Activated CD4-positive, CD25-positive, alpha-beta regulatory T cell (primary cell): ENCODE results near the gene P4HTM.
A peak's percentile ranks its signal among the peaks of the same experiment; 100 is the strongest.
"Not testable (repeated sequence)": the region's sequence is repeated elsewhere in the genome, so short reads cannot be mapped to it uniquely, and the experiment has no call there.

Experiments
- DNase-seq, 4 experiments: peaks; one replicate each; lab custom pipeline; 2025; lab: John Stamatoyannopoulos, UW

Gene P4HTM

GRCh38 chr3:49008627-49009026 lies 18.6 kb downstream of the P4HTM start:
- not testable (repeated sequence) for DNase-seq

GRCh38 chr3:49009396-49009795 lies 19.4 kb downstream of the P4HTM start:
- no peak for DNase-seq

GRCh38 chr3:49012441-49013017 lies 22.5 kb downstream of the P4HTM start:
- DNase-seq: no peak

GRCh38 chr3:49013113-49013737 lies 23.2 kb downstream of the P4HTM start:
- DNase-seq: no peak

GRCh38 chr3:49013738-49014660 lies 24.0 kb downstream of the P4HTM start:
- DNase-seq: peak in 3 of 4 experiments; percentile 21 to 37 (median 36)

GRCh38 chr3:49015072-49015471 lies 25.0 kb downstream of the P4HTM start:
- DNase-seq: no peak

GRCh38 chr3:49015765-49016164 lies 25.7 kb downstream of the P4HTM start:
- no peak for DNase-seq

- DNase-seq: no peak
Observed at GRCh38 chr3:49016414-49017228, 26.6 kb downstream of the P4HTM start.

GRCh38 chr3:49017229-49017970 lies 27.4 kb downstream of the P4HTM start:
- no peak for DNase-seq

GRCh38 chr3:49017971-49018706 lies 28.1 kb downstream of the P4HTM start, which contains the start of gene DALRD3:
TSS of gene DALRD3 (minus strand) at chr3:49018580. CDS start at chr3:49018564, 16 bp downstream.
- peak in 3 of 4 experiments; percentile 21 to 33 (median 32) for DNase-seq

GRCh38 chr3:49018707-49019006 lies 28.6 kb downstream of the P4HTM start:
- DNase-seq: no peak

GRCh38 chr3:49019941-49020329 lies 29.9 kb downstream of the P4HTM start:
- no peak for DNase-seq

GRCh38 chr3:49020330-49021212 lies 30.5 kb downstream of the P4HTM start:
- no peak for DNase-seq

GRCh38 chr3:49021213-49021812 lies 31.3 kb downstream of the P4HTM start:
- DNase-seq: peak; percentile 96 to 97 (median 97)

- peak; percentile 84 to 87 (median 85) for DNase-seq
Observed at GRCh38 chr3:49021813-49022687, 32.0 kb downstream of the P4HTM start, which contains the start of gene NDUFAF3. TSS of gene NDUFAF3 (plus strand) at chr3:49022121. CDS start at chr3:49022145, 24 bp downstream.

- DNase-seq: no peak
Observed at GRCh38 chr3:49022688-49023171, 32.7 kb downstream of the P4HTM start.

GRCh38 chr3:49023775-49024174 lies 33.7 kb downstream of the P4HTM start:
- DNase-seq: no peak

- no peak for DNase-seq
Observed at GRCh38 chr3:49024449-49024848, 34.4 kb downstream of the P4HTM start.
